GM18861 (cell line): ENCODE data around the gene TBC1D3G.
"Not testable (repeated sequence)": the region's sequence is repeated elsewhere in the genome, so short reads cannot be mapped to it uniquely, and the experiment has no call there.

ENCODE experiments used
- ATAC-seq: cut with Tn5 transposase; IDR thresholded peaks from one replicate; pipeline ENCODE4 v1.9.1; 2021; ENCODE audit not compliant: unreplicated experiment

Gene TBC1D3G

GRCh38 chr17:36323584-36323983, at the start of gene TBC1D3G:
TSS of gene TBC1D3G (plus strand) at chr17:36323884. CDS start at chr17:36325412, 1,528 bp downstream.
- ATAC-seq = not testable (repeated sequence)

GRCh38 chr17:36283256-36283655, 40.4 kb upstream of the TBC1D3G start:
- ATAC-seq = not testable (repeated sequence)

- ATAC-seq = not testable (repeated sequence)
Observed at GRCh38 chr17:36284219-36284618, 39.5 kb upstream of the TBC1D3G start.

- not testable (repeated sequence) for ATAC-seq
Observed at GRCh38 chr17:36289965-36290612, 33.6 kb upstream of the TBC1D3G start.

- ATAC-seq = not testable (repeated sequence)
Observed at GRCh38 chr17:36295161-36295560, 28.5 kb upstream of the TBC1D3G start.

- ATAC-seq = not testable (repeated sequence)
Observed at GRCh38 chr17:36315736-36316135, 7.9 kb upstream of the TBC1D3G start.

- not testable (repeated sequence) for ATAC-seq
Observed at GRCh38 chr17:36362496-36362895, 38.8 kb downstream of the TBC1D3G start.

- ATAC-seq = not testable (repeated sequence)
Observed at GRCh38 chr17:36375938-36376337, 52.3 kb downstream of the TBC1D3G start.
